ENCODE measurements around the gene SPECC1. TPM values are rescaled to one million over a fixed set of nuclear protein-coding genes. Genes with fewer than 3 reads are reported as not detected.

Gene SPECC1
- polyA plus RNA-seq, 1 of the 3 experiments (the other 2 are of a cell fraction), result 11.2 TPM

GRCh38 chr17:20087538-20088250, 78.5 kb downstream of the SPECC1 start:
- CTCF ChIA-PET, result interaction anchor here (0.7 to 1.8 kb wide), 4 partner anchors 9 to 198 kb away, joined by 3 to 8 read pairs (median 4); no protein-coding TSS in a partner anchor
- 81% methylated on average over 6 of the region's 6 CpGs for WGBS (ENCODE audit: low lambda C conversion rate)

More at GRCh38 chr17:20087538-20088250, 78.5 kb downstream of the SPECC1 start:
- no peak overlapping the region for H2AFZ ChIP-seq (ENCODE audit: low read depth)
- DNase-seq, result no peak
- TF ChIP-seq, protein P1, sequence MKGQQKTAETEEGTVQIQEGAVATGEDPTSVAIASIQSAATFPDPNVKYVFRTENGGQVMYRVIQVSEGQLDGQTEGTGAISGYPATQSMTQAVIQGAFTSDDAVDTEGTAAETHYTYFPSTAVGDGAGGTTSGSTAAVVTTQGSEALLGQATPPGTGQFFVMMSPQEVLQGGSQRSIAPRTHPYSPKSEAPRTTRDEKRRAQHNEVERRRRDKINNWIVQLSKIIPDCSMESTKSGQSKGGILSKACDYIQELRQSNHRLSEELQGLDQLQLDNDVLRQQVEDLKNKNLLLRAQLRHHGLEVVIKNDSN (IDR thresholded peaks at IDR 0.05; ENCODE audit: borderline replicate concordance, low read depth), result no peak
- TF ChIP-seq TAF1 (IDR thresholded peaks at IDR 0.05; ENCODE audit: borderline replicate concordance, low read depth, low read length) (no peak), EZH2phosphoT487 (IDR thresholded peaks at IDR 0.05; ENCODE audit: borderline replicate concordance, low read depth) (no peak), ZBTB33 (IDR thresholded peaks at IDR 0.05; ENCODE audit: borderline replicate concordance, low read depth) (no peak), ELF1 (IDR thresholded peaks at IDR 0.05) (no peak), RAD21 (IDR thresholded peaks at IDR 0.05; ENCODE audit: low read length) (no peak), GABPA (IDR thresholded peaks at IDR 0.05; ENCODE audit: low read depth) (no peak), POLR2AphosphoS5 (IDR thresholded peaks at IDR 0.05; ENCODE audit: low read depth, low read length) (no peak), CHD2 (IDR thresholded peaks at IDR 0.05; ENCODE audit: low read length, partially characterized antibody) (no peak), FOXJ3 (CRISPR knock-in tag; IDR thresholded peaks at IDR 0.05) (no peak), SMC3 (IDR thresholded peaks at IDR 0.05; ENCODE audit: low read depth, low read length) (no peak), MXI1 (IDR thresholded peaks at IDR 0.05; ENCODE audit: low read depth, low read length) (no peak), FOSL2 (IDR thresholded peaks at IDR 0.05; ENCODE audit: borderline replicate concordance, low read depth) (no peak), YY1 (IDR thresholded peaks at IDR 0.05; ENCODE audit: low read depth) (no peak)
- TF ChIP-seq, protein P2, sequence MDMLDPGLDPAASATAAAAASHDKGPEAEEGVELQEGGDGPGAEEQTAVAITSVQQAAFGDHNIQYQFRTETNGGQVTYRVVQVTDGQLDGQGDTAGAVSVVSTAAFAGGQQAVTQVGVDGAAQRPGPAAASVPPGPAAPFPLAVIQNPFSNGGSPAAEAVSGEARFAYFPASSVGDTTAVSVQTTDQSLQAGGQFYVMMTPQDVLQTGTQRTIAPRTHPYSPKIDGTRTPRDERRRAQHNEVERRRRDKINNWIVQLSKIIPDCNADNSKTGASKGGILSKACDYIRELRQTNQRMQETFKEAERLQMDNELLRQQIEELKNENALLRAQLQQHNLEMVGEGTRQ (IDR thresholded peaks at IDR 0.05; ENCODE audit: borderline replicate concordance, low read depth, low read length), result no peak
- H3K4me3 ChIP-seq (ENCODE audit: low read depth in 2 of 2, low read length in 1 of 2), result no peak overlapping the region
- no peaks in the 10 kb centered on the region for H3K9me2 ChIP-seq
- no peaks in the 10 kb centered on the region for H3K27me3 ChIP-seq (ENCODE audit: insufficient read depth)
- H3K4me1 ChIP-seq (ENCODE audit: control insufficient read depth in 1 of 2, insufficient read depth in 2 of 2, low read depth in 1 of 2, low read length in 1 of 2), result peaks cover 0 to 18% of the 10 kb centered on the region in 2 experiments; a peak in 1 of 4 replicates
- H3F3A ChIP-seq (replicated peaks; ENCODE audit: insufficient read depth), result no peaks in the 10 kb centered on the region
- H4K20me1 ChIP-seq (ENCODE audit: insufficient read depth), result no peaks in the 10 kb centered on the region
- POLR2A ChIA-PET, result no interaction called here
- H3K9me3 ChIP-seq, result no peaks in the 10 kb centered on the region; the same call in 1 of the 2 replicates
- no peak overlapping the region for H3K27ac ChIP-seq (ENCODE audit: low read depth in 2 of 2, low read length in 1 of 2)
- no peak overlapping the region for H3K9ac ChIP-seq
- H3K79me2 ChIP-seq (ENCODE audit: insufficient read depth), result no peaks in the 10 kb centered on the region
- H3K4me2 ChIP-seq, result no peak overlapping the region
- no peaks in the 10 kb centered on the region for H3K36me3 ChIP-seq (replicated peaks in 1 of 2; ENCODE audit: control insufficient read depth in 1 of 2, insufficient read depth in 2 of 2, low read length in 1 of 2)
